IPS-18a (cell line): ENCODE measurements around the gene HOXC10.

Experiments used
- H3K27ac ChIP-seq: one replicate; pipeline ENCODE4 v1.5.1; 2013; ENCODE audit warnings: low read length
- H3K27me3 ChIP-seq: one replicate; pipeline ENCODE4 v1.6.1; 2013; ENCODE audit warnings: mild to moderate bottlenecking, low read length; ENCODE audit not compliant: control insufficient read depth, insufficient read depth
- H3K36me3 ChIP-seq: one replicate; pipeline ENCODE4 v1.6.1; 2013; ENCODE audit warnings: low read depth, low read length; ENCODE audit not compliant: control insufficient read depth
- H3K4me1 ChIP-seq: one replicate; pipeline ENCODE4 v1.6.1; 2013; ENCODE audit warnings: low read depth, low read length; ENCODE audit not compliant: control insufficient read depth
- H3K4me3 ChIP-seq: one replicate; pipeline ENCODE4 v1.5.1; 2013; ENCODE audit warnings: low read length
- H3K9ac ChIP-seq: one replicate; pipeline ENCODE4 v1.6.1; 2013; ENCODE audit warnings: mild to moderate bottlenecking, low read length, moderate library complexity
- H3K9me3 ChIP-seq: one replicate; pipeline ENCODE4 v1.6.1; 2013; ENCODE audit warnings: low read depth, low read length; ENCODE audit not compliant: control insufficient read depth

HOXC10 gene

GRCh38 chr12:53942467-53942997 lies 42.4 kb upstream of the HOXC10 start:
- Histone ChIP-seq H3K9ac (no peak overlapping the region), H3K4me3 (no peak overlapping the region), H3K27me3 (peaks cover 100% of the 10 kb centered on the region), H3K4me1 (no peaks in the 10 kb centered on the region), H3K36me3 (no peaks in the 10 kb centered on the region), H3K27ac (no peak overlapping the region), H3K9me3 (no peaks in the 10 kb centered on the region)

DNA sequence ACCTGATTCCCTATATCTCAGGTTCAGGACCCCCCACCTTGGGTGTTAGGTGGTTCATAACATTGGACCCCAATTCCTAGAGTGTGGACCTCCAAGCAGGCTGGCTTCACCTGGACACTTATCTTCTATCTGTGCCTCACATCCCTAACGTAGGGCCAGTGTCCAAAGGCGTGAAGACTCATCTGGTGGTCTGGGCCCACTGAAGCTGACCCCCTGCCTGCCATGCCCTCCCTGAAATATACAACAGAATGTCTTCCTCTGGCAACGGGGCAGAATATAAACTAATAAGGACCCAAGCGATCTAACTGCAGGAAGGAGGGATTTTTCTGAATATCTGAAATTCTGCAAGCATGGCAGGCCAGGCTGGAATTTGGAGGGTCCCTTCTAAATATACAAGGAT lies 40.7 kb upstream of the HOXC10 start:
- no peak overlapping the region for H3K9ac ChIP-seq
- H3K36me3 ChIP-seq: no peaks in the 10 kb centered on the region
- H3K4me3 ChIP-seq: no peak overlapping the region
- no peaks in the 10 kb centered on the region for H3K9me3 ChIP-seq
- H3K27me3 ChIP-seq: peaks cover 100% of the 10 kb centered on the region
- no peaks in the 10 kb centered on the region for H3K4me1 ChIP-seq
- H3K27ac ChIP-seq: no peak overlapping the region

DNA sequence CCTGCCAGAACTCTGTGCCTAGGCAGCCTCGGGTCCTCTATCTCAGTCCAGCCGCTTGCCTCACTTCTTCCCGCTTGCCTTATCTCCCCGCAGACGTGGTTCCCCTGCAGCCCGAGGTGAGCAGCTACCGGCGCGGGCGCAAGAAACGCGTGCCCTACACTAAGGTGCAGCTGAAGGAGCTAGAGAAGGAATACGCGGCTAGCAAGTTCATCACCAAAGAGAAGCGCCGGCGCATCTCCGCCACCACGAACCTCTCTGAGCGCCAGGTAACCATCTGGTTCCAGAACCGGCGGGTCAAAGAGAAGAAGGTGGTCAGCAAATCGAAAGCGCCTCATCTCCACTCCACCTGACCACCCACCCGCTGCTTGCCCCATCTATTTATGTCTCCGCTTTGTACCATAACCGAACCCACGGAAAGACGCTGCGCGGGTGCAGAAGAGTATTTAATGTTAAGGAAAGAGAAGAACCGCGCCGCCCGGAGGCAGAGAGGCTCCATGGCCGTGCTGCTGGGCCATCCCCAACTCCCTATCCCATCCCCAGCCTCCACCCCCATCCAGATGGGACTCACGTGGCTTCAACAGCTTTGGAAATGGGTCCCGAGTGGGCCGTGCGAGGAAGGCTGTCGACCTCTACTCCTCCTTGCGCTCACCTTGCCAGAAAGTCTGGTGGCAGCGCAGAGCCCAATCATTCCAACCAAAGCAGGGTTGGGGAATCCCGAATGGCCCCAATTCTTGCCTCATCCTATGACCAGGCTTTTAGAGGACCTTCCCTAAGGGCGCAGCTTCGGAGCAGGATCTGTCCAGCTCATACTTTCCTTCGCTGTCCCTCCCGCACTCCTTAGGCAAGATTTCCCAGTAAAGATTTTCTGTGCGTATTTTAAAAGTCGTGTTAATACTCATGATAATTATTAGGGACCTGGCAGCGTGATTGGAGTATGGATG lies 39.8 kb upstream of the HOXC10 start:
- Histone ChIP-seq H3K36me3 (no peaks in the 10 kb centered on the region), H3K27me3 (peaks cover 100% of the 10 kb centered on the region), H3K9ac (no peak overlapping the region), H3K4me1 (peaks cover 2% of the 10 kb centered on the region), H3K4me3 (no peak overlapping the region), H3K9me3 (no peaks in the 10 kb centered on the region), H3K27ac (no peak overlapping the region)

DNA sequence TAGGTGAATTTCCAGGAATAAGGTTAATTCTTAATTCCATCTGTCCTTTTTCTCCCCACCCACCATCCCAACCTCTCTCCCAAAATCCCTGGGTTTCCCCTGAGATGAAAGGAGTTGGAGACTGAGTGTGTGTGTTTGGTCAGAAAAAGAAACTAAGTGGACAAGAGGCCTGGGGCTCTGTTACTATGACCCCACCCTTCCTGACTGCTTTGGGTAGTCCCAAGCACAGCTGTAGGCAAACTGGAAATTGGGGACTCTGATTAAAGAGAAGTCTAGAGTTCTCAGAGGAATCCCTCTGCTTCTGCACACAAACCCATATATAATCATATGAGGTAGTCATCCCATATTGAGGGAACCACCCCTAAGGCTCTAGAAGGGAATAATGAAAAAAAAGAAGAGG lies 37.2 kb upstream of the HOXC10 start:
- Histone ChIP-seq H3K4me3 (no peak overlapping the region), H3K9me3 (no peaks in the 10 kb centered on the region), H3K36me3 (no peaks in the 10 kb centered on the region), H3K9ac (no peak overlapping the region), H3K27ac (no peak overlapping the region), H3K27me3 (peaks cover 100% of the 10 kb centered on the region), H3K4me1 (peaks cover 2% of the 10 kb centered on the region)

DNA sequence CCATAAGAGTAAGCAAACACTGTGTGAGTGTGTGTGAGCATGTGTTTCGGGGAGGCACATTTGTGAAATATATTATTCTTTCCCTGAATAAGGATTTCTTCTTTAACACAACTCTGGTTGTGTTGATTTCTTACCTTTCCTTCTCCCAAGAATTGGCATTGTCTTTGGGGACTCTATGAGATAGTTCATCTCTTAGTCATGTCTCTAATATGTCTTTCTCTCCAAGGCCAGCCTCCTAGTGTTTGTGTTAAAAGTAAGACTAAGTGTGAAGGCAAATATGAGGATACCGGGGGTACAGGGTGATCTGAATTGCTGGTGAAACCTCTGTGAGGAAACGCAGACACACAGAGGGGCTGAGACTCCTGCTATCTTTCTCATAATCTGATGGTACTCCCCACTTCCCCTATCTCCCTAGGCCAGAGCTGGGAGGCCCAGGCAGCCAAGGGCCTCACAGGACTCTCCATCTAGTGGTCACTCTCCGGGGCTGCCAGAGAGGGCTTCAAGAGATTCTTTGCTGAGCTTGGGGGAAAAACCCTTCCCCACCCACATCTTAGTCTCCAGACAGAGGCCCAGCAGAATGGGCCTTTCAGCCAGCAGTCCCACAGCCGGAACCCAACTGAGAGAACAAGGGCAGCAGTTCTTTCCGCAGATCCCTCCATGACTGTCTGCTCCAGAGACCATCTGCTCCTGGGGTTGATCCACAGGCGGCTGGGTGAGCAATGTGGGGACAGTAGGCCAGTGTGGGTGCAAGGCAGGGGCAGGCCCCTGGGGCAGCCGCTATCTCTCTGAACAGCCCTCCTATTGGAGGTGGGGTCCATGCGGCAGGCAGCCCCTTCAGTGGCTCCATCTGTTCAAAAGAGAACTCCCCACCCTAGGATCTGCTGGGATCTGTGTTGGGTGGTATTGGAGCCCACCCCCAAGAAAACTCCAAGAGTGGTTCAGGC lies 36.0 kb upstream of the HOXC10 start:
- no peaks in the 10 kb centered on the region for H3K9me3 ChIP-seq
- no peaks in the 10 kb centered on the region for H3K36me3 ChIP-seq
- H3K9ac ChIP-seq: no peak overlapping the region
- H3K27ac ChIP-seq: no peak overlapping the region
- no peak overlapping the region for H3K4me3 ChIP-seq
- peaks cover 2% of the 10 kb centered on the region for H3K4me1 ChIP-seq
- peaks cover 100% of the 10 kb centered on the region for H3K27me3 ChIP-seq

GRCh38 chr12:53949631-53950436 lies 35.1 kb upstream of the HOXC10 start:
- no peak overlapping the region for H3K9ac ChIP-seq
- H3K4me1 ChIP-seq: peaks cover 2% of the 10 kb centered on the region
- H3K9me3 ChIP-seq: no peaks in the 10 kb centered on the region
- no peak overlapping the region for H3K27ac ChIP-seq
- no peak overlapping the region for H3K4me3 ChIP-seq
- peaks cover 100% of the 10 kb centered on the region for H3K27me3 ChIP-seq
- H3K36me3 ChIP-seq: no peaks in the 10 kb centered on the region

DNA sequence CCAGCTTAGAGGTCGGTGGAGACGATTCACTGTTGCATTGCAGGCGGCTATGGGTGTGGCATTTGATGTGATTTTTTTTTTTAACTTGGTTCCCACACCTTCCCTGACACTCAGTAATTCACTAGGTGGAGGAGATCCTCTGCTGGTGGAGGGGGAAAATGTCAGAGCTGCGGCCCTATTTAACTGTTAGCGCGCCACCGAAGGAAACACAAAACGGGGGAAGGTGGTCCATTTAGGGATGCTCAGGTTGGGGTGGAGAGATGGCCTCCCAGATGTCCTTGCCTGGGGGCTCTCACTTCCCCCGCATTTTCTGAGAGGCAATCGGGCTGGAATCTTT lies 34.5 kb upstream of the HOXC10 start:
- Histone ChIP-seq H3K27ac (no peak overlapping the region), H3K9ac (no peak overlapping the region), H3K4me3 (no peak overlapping the region), H3K9me3 (no peaks in the 10 kb centered on the region), H3K27me3 (peaks cover 100% of the 10 kb centered on the region), H3K36me3 (no peaks in the 10 kb centered on the region), H3K4me1 (peaks cover 2% of the 10 kb centered on the region)

GRCh38 chr12:53950789-53951576 lies 34.0 kb upstream of the HOXC10 start:
- no peak overlapping the region for H3K4me3 ChIP-seq
- H3K9ac ChIP-seq: no peak overlapping the region

DNA sequence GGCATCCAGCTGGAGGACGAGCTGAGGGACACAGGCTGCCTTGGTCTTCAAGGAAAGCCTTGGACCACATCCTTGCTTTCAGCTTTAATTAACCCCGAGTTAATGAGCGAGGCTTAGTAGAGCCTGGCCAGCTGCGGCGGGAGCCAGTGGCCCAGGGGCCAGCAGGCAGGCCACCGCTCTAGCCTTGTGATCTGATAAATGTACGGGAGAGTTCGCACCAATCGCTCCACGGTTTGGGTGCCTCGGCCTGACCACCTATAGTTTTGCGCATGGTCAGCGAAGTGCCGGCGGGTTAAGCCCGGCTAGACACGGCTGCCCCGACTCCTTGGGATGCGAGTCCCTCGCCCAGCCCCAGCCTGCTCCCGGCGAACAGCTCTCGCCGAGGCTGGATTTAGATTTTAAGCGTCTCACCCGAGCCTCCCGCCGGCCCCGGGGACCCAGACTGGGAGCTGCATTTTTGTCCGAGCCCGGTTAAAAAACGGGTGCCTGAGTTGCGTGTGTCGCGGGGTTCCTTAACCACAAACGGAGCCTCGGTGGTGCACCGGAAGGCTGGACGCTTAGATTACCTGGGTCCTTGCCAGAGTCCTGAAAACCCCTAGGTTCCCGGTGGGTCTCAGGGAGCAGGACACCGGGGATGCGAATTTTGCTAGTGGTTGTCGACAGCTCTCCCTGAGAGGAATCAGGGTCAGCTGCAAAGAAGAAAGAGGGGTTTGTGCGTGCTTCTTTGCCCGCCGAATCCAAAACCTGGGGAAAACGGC lies 33.2 kb upstream of the HOXC10 start:
- peaks cover 100% of the 10 kb centered on the region for H3K27me3 ChIP-seq
- H3K4me1 ChIP-seq: peaks cover 2% of the 10 kb centered on the region
- no peak overlapping the region for H3K27ac ChIP-seq
- H3K36me3 ChIP-seq: no peaks in the 10 kb centered on the region
- H3K9ac ChIP-seq: no peak overlapping the region
- no peak overlapping the region for H3K4me3 ChIP-seq
- no peaks in the 10 kb centered on the region for H3K9me3 ChIP-seq

More at GRCh38 chr12:53950789-53951576, 34.0 kb upstream of the HOXC10 start:
- Histone ChIP-seq H3K4me1 (peaks cover 2% of the 10 kb centered on the region), H3K36me3 (no peaks in the 10 kb centered on the region), H3K27ac (no peak overlapping the region), H3K9me3 (no peaks in the 10 kb centered on the region), H3K27me3 (peaks cover 100% of the 10 kb centered on the region)

DNA sequence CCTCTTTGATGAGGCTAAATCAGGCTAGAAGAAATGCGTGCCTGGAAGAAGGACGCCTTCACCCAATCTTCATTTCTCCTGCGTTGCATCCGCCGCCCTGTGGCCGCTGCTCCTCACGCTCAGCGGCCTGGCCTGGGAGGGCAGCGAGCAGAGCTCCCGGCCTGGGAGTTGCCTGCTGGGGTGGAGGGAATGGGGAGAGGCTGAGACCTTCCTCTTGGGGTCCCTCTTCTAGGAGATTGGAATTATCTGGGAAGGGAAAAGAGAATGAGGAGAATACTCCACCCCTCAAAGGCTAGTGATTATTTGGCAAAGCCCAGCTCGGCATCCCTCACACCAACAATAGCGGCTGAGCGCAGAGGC lies 32.6 kb upstream of the HOXC10 start:
- H3K36me3 ChIP-seq: no peaks in the 10 kb centered on the region
- no peaks in the 10 kb centered on the region for H3K9me3 ChIP-seq
- no peak overlapping the region for H3K27ac ChIP-seq
- peaks cover 100% of the 10 kb centered on the region for H3K27me3 ChIP-seq
- H3K4me1 ChIP-seq: peaks cover 2% of the 10 kb centered on the region
- no peak overlapping the region for H3K4me3 ChIP-seq
- H3K9ac ChIP-seq: no peak overlapping the region
